Cerebellar nuclear complex (tissue), 1 donor: ENCODE results near the gene RMC1.
"Not testable (repeated sequence)": the region's sequence is repeated elsewhere in the genome, so short reads cannot be mapped to it uniquely, and the experiment has no call there.

ENCODE experiments used
- DNase-seq, 2 experiments: peaks; one replicate each; lab custom pipeline; 2025; lab: John Stamatoyannopoulos, UW

RMC1 gene

GRCh38 chr18:23503038-23503962 is at the start of gene RMC1:
Gene RMC1 (plus strand): TSS chr18:23503511. CDS start chr18:23503619, 108 bp downstream.
- peak in 1 of 2 experiments; percentile 65 for DNase-seq

DNA sequence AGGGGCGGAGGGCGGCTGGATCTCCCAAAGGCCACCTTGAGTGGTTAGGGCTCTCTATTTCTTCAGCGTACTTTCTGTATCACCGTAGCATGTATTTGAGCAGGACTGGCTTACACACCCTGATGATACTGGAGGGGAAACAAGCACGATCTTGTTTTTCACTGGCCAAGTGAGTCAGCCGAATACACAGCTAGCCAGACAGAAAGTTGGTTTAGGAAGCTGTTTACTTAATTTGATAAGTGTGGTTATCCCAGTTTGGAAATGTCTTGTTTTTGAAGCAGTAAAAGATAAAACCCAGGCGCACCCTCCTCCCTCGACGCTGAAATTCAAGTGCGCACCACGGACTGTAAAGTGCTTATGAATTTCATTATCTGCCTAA is 49.6 kb upstream of the RMC1 start:
- DNase-seq, result no peak

GRCh38 chr18:23456835-23457234 is 46.5 kb upstream of the RMC1 start:
- DNase-seq, result no peak

GRCh38 chr18:23458830-23459529 is 44.3 kb upstream of the RMC1 start:
- no peak for DNase-seq

DNA sequence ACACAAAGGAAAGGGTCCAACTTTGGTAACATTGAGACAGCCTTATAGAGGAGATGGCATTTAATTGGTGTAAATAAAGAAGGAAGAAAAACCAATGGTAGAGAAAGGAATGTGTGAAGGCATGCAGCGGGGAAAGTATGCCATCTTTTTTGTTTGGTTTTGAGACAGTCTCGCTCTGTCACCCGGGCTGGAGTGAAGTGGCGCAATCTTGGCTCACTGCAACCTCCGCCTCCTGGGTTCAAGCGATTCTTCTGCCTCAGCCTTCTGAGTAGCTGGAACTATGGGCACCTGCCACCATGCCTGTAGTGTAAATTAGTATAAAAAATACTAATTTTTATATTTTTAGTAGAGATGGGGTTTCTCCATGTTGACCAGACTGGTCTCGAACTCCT is 43.8 kb upstream of the RMC1 start:
- no peak for DNase-seq

DNA sequence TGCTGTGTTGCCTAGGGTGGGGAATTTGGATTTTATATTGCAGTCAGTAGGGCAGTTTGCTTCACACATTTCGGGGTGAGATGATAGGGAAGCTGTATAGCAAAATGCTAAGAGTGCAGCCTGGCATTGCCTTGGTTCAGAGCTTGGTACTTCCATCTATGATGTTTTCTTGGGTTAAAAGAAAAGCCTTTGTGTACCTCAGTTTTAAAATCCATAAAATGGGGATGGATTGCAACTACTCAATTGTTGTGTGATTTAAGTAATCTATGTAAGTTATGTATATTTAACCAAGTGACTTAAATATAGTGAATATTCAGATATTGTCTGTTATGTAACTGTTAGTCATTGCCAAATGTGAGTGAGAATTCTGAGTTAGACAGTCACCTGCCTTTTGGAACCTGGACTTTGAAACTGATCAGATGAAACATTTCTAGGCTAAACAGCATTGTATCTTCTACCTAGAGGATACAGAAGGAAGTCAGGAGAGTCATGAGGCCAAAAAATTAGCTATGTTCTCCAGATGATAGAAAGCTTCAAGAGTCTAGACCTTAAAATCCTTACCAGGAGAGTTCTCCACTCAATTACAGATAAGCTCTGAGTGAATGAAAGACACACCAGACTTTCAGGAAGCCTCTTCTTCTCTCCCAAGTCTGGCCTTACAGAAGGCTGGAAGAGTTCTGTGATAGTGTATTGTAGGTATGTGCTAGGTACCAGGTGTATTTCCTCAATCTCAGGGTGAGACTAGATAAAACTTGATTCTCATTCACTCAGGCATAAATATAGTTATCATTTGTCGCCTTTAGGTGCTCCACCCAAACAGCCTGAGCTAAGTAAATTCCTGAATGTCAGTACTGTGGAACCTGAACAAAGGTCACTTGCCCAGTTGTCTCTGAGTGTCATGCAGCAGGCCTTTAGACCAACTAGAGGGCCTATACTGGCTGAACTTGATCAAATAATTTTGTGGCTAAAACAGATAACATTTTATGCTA is 42.7 kb upstream of the RMC1 start:
- no peak for DNase-seq

DNA sequence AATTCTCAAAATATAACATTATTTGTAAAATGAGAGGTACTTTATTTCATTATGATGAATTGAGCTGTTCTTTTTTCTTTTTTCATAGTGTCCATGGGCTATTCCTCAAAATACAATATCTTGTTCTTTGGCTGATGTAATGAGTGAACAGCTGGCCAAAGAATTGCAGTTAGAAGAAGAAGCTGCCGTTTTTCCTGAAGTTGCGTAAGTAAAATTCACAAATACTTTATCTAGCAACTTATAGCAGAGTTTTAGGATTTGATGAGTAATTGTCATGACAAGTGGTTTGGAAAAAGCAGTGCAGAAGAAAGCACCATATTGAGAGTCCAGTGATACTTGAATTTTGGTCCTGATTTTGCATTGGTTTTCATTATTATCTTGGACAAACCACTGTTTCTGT is 40.4 kb upstream of the RMC1 start:
- no peak for DNase-seq

GRCh38 chr18:23468753-23469459 is 34.4 kb upstream of the RMC1 start:
- no peak for DNase-seq

DNA sequence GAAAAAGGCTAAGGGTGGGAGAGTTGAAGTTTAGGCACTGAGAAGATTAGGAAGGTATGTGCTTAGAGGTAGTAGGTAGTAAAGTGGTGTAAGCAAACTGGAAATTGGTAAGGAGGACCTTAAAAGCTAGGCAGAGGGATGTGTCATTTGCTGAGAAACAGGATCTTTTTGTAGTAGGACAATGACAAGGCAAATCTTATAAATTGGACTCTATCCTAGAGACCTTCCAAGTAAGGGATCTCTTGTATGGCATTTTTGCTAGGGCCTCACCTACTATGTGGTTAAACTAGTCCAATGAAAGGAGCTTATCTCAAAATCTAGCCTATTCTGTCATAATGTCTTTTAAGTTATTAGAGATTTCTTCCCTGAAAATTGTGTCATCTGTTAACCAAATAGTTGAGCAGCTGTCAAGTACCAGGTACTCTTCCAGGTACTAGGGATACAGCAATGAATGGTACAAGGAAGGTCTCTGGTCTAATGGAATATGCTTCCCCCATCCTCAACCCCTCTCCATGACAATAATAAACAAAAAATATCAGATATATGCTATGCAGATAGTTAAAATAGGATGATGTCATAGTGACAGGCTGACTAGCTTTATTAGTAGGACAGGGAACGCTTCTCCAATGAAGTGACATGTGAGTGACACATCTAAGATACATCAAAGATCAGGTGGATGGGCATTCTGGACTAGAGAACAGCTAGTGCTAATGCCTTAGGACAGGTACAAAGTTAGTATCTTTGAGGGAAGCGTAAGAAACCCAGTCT is 32.5 kb upstream of the RMC1 start:
- DNase-seq, result no peak

DNA sequence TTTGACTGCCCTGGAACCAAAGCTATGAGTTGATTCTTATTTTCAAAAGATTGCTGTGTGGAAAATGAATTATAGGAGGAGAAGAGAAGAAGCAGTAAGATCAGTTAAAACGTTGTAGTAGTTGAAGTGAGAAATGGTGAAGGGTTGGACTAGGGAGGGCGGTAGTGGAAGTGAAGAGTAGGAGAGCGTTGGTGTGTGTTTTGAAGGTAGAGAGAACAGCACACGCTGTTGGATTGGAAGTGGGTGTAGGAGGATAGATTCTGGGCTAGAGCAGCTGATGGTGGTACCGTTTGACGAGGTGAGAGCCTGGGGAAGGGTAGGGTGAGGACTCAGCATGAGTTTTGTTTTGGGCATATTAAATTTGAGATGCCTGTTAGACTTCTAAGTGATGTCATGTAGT is 31.8 kb upstream of the RMC1 start:
- no peak for DNase-seq

- DNase-seq, result no peak
Measured at GRCh38 chr18:23479829-23480505, 23.3 kb upstream of the RMC1 start.

DNA sequence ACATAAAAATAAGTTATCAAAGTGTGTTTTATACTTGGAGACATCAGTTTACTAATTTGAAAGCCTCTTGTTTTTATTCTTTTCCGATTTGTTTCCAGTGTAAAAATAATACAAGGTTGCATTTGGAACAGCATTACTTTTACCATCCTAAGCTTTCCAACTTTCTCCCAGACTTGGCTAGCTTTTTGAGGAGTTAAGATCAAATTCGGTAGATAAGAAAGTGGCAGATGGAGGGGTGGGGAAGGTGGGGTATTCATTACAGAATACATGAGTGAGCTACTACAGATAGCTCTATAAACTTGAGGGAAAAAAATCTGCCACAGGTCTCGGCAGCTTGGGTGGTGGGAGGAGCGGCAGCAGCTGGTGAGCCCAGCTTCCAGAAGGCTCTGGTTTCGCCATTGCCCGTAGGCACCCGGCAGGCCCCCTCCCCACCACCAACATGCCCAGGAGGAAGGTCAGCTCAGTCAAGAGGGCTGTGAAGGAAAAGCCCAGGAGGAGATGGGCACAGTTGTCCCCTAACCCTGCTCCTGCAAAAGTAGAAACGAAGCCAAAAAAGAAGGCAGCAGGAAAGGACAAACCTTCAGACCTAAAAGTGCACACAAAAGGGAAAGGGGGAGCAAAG is 18.6 kb upstream of the RMC1 start:
- no peak for DNase-seq

DNA sequence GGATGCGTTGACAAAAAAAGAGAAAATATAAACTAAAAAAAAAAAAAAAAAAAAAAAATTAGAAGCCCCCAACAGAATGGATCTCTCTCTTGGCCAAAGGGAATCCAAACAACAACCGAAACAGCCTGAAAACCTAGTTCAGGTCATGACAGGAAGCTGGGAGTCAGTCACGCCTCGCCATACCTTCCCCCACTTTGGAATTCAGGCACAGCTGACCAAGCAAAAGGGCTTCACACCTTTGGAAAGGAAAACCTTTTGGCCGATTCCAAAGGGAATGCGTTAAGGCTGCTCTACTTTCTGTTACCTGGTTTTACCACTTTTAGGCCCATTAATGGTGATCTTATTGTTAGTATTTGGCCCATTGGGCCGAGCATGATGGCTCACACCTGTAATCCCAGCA is 17.9 kb upstream of the RMC1 start:
- no peak for DNase-seq

DNA sequence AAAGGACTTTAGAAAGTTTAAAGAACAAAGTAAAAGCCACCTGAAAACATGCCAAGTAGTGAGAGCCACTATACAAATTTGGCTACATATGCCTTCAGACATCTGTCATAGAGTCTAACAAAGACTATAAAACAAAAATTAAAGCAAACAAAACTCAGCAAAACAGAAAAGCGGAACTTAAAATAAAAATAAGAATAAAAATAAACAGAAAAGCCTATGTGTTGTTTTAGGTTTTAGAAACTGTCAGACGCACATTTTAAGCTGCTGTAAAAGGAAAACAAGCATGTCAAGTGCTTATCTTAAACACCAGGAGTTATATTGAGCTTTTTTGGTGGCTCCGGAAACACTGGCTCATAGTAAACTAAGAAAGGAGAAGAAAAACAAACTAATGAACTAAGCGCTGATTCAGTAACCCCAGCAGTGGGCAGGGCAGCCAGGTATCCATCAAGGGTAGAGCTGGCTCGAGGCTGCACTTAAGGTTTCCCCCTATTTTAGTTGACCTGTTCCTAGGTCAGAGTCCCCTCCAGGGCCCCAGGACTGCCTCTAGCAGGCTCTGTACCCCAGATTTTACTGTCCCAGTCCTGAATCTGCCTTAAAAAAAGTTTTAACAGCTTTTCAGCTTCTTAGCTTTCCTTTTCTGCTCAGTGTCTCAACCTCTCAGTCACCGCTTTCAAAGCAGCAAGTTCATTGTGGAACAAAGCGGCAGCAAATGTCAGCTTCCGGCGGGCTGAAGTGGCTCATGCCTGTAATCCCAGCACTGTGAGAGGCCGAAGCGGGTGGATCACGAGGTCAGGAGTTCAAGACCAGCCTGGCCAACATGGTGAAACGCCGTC is 15.4 kb upstream of the RMC1 start:
- DNase-seq, result no peak

DNA sequence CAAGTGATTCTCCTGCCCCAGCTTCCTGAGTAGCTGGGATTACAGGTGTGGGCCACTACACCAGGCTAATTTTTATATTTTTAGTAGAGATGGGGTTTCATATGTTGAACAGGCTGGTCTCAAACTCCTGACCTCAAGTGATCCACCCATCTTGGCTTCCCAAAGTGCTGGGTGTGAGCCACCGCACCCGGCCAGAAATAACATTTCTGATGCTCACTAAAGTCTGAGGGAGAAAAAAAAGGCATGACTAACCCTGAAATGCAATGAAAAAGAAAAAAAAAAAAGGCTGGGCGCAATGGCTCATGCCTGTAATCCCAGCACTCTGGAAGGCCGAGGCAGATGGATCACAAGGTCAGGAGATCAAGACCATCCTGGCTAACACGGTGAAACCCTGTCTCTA is 13.7 kb upstream of the RMC1 start:
- DNase-seq, result not testable (repeated sequence)

- DNase-seq, result no peak
Measured at GRCh38 chr18:23493654-23494053, 9.7 kb upstream of the RMC1 start.

DNA sequence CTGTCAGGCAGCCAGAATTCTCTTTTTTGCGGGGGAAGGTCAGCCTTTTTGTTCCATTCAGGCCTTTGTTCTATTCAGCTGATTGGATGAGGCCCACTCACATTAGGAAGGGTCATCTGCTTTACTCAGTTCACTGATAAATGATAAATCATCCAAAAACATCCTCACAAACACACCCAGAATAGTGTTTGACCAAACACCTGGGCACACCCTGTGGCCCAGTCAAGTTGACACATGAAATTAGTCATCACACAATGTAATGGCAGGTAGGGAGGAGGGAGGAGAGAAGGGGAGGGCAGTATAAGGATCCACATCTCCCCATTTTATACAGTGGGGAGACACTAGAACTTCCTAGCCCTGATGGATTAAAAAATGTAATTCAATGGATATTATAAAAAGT is 8.3 kb upstream of the RMC1 start:
- DNase-seq, result no peak

GRCh38 chr18:23495723-23496440 is 7.4 kb upstream of the RMC1 start:
- DNase-seq, result no peak
